ENCODE measurements around the gene RGR.

DNA sequence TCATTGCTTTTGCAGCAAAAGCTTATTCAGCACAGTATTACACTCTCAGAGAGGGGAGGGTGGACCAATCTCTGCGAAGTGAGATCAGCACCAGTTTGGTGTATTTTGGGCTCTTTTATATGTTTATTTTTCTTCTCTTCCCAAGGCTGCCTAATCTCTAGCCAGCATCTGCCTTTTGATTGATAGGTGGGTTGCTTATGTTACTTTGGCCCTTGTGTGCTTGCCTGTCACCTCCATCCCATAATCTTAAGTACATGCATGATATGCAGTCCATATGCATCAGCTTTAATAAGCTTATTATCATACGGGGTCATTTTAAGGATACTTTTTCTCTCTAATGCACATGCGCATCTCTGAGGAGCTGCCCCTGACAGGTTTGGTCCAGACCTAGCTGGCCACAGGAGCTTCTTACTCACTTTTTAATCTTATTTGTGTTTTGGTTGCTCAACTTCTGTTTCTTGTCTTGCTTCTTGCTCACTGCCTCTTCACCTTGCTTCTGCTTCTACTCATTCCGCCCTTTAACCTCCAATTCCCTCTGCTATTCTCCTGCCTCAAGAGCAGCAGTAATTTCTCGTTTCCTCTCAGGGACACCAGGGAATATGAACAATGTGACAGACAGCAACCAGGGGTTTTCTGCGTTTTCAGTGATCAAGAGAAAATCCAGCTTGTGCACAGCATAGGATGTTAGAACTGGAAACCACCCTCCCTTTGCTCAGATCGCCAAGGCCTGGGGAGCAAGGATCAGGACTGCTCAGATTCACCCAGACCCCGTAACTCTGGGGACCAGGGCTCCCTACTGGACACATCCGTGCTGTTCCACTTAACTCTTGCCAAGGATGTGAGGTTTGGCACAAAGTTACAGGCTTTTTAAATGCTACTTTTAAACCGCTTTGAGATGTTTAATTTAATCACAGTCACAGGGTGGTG, 10.0 kb downstream of the RGR start:
- TF ChIP-seq CREB1 (IDR thresholded peaks at IDR 0.05; ENCODE audit: low read depth) (no peak), FOXM1 (IDR thresholded peaks at IDR 0.05; ENCODE audit: borderline replicate concordance, low read depth) (no peak), RAD21 (IDR thresholded peaks at IDR 0.05; ENCODE audit: low read depth) (no peak), YY1 (IDR thresholded peaks at IDR 0.05; ENCODE audit: low read depth) (no peak), TAF1 (IDR thresholded peaks at IDR 0.05; ENCODE audit: low read depth) (no peak), EP300 (IDR thresholded peaks at IDR 0.05; ENCODE audit: borderline replicate concordance) (no peak), NFIC (IDR thresholded peaks at IDR 0.05) (no peak), ZBTB7A (IDR thresholded peaks at IDR 0.05; ENCODE audit: low read depth) (no peak), CEBPB (IDR thresholded peaks at IDR 0.05) (no peak), TCF12 (IDR thresholded peaks at IDR 0.05; ENCODE audit: low read depth) (no peak), TEAD4 (IDR thresholded peaks at IDR 0.05) (no peak)
- TF ChIP-seq, protein P1, sequence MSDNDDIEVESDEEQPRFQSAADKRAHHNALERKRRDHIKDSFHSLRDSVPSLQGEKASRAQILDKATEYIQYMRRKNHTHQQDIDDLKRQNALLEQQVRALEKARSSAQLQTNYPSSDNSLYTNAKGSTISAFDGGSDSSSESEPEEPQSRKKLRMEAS (IDR thresholded peaks at IDR 0.05), result no peak
- TF ChIP-seq, protein P2, sequence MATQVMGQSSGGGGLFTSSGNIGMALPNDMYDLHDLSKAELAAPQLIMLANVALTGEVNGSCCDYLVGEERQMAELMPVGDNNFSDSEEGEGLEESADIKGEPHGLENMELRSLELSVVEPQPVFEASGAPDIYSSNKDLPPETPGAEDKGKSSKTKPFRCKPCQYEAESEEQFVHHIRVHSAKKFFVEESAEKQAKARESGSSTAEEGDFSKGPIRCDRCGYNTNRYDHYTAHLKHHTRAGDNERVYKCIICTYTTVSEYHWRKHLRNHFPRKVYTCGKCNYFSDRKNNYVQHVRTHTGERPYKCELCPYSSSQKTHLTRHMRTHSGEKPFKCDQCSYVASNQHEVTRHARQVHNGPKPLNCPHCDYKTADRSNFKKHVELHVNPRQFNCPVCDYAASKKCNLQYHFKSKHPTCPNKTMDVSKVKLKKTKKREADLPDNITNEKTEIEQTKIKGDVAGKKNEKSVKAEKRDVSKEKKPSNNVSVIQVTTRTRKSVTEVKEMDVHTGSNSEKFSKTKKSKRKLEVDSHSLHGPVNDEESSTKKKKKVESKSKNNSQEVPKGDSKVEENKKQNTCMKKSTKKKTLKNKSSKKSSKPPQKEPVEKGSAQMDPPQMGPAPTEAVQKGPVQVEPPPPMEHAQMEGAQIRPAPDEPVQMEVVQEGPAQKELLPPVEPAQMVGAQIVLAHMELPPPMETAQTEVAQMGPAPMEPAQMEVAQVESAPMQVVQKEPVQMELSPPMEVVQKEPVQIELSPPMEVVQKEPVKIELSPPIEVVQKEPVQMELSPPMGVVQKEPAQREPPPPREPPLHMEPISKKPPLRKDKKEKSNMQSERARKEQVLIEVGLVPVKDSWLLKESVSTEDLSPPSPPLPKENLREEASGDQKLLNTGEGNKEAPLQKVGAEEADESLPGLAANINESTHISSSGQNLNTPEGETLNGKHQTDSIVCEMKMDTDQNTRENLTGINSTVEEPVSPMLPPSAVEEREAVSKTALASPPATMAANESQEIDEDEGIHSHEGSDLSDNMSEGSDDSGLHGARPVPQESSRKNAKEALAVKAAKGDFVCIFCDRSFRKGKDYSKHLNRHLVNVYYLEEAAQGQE (IDR thresholded peaks at IDR 0.05; ENCODE audit: low read depth), result no peak
- TF ChIP-seq, protein P3, sequence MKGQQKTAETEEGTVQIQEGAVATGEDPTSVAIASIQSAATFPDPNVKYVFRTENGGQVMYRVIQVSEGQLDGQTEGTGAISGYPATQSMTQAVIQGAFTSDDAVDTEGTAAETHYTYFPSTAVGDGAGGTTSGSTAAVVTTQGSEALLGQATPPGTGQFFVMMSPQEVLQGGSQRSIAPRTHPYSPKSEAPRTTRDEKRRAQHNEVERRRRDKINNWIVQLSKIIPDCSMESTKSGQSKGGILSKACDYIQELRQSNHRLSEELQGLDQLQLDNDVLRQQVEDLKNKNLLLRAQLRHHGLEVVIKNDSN (IDR thresholded peaks at IDR 0.05), result no peak
